Smooth muscle cell (in vitro differentiated cells): ENCODE measurements around the gene MAPK1. TPM values are rescaled to one million over a fixed set of nuclear protein-coding genes. Genes with fewer than 3 reads are reported as not detected.
"Not testable (repeated sequence)": the region's sequence is repeated elsewhere in the genome, so short reads cannot be mapped to it uniquely, and the experiment has no call there.

ENCODE experiments used
- DNase-seq: peaks from one replicate; lab custom pipeline; 2025; ENCODE audit not compliant: unreplicated experiment; lab: John Stamatoyannopoulos, UW
- H2AFZ ChIP-seq: fragments of 200-600 bp; sonication (generic); 2 replicates; pipeline ENCODE4 v1.6.0; 2016; ENCODE audit warnings: antibody characterized with exemption, low read depth, mild to moderate bottlenecking
- H3F3A ChIP-seq: fragments of 200-600 bp; sonication (generic); 2 replicates; pipeline ENCODE4 v1.6.0; 2017; ENCODE audit warnings: antibody characterized with exemption, low read depth
- H3K27ac ChIP-seq: fragments of 200-600 bp; sonication (generic); 2 replicates; pipeline ENCODE4 v1.5.1; 2016; ENCODE audit warnings: low read depth, mild to moderate bottlenecking
- H3K27me3 ChIP-seq: fragments of 200-600 bp; sonication (generic); 2 replicates; pipeline ENCODE4 v1.6.1; 2016; ENCODE audit warnings: low read depth, mild to moderate bottlenecking
- H3K36me3 ChIP-seq: fragments of 200-600 bp; sonication (generic); 2 replicates; pipeline ENCODE4 v1.5.1; 2016; ENCODE audit warnings: low read depth
- H3K4me1 ChIP-seq: fragments of 200-600 bp; sonication (generic); 2 replicates; pipeline ENCODE4 v1.5.1; 2016; ENCODE audit warnings: low read depth
- H3K4me2 ChIP-seq: fragments of 200-600 bp; sonication (generic); 2 replicates; pipeline ENCODE4 v1.6.0; 2016; ENCODE audit warnings: mild to moderate bottlenecking
- H3K4me3 ChIP-seq: fragments of 200-600 bp; sonication (generic); 2 replicates; pipeline ENCODE4 v1.5.1; 2016; ENCODE audit warnings: mild to moderate bottlenecking
- H3K79me2 ChIP-seq: fragments of 200-600 bp; sonication (generic); 2 replicates; pipeline ENCODE4 v1.6.0; 2016; ENCODE audit warnings: low read depth, mild to moderate bottlenecking
- H3K9ac ChIP-seq: fragments of 200-600 bp; sonication (generic); 2 replicates; pipeline ENCODE4 v1.6.0; 2016; ENCODE audit warnings: low read depth
- H3K9me3 ChIP-seq: fragments of 200-600 bp; sonication (generic); replicated peaks from 2 replicates; pipeline ENCODE4 v1.5.1; 2016; ENCODE audit warnings: low read depth
- H4K20me1 ChIP-seq: fragments of 200-600 bp; sonication (generic); 2 replicates; pipeline ENCODE4 v1.6.0; 2016; ENCODE audit warnings: low read depth
- WGBS: methylation state at CpG from one replicate; pipeline ENCODE4 v1.1.7; 2016; ENCODE audit warnings: low lambda C conversion rate; 5-methylcytosine and 5-hydroxymethylcytosine counted together
- polyA plus RNA-seq: library from polyadenylated mRNA; unstranded; fragments of >200 nt; fragmentation: Nextera tagmentation; extraction: Ambion mirVana; gene quantifications from 2 replicates; pipeline ENCODE4 v1.2.1, GENCODE V29; 2016
- total RNA-seq: library from RNA; depleted of rRNA; stranded (reverse); fragments of >200 nt; gene quantifications from 2 replicates; pipeline ENCODE4 v1.2.3, GENCODE V29; 2014
- TF ChIP-seq, protein P1 (sequence below): fragments of 200-600 bp; sonication (generic); IDR thresholded peaks from 2 replicates; pipeline ENCODE4 v1.5.1; 2017; ENCODE audit warnings: borderline replicate concordance, mild to moderate bottlenecking, antibody characterized with exemption; ENCODE audit not compliant: insufficient read depth, poor library complexity, severe bottlenecking

Gene MAPK1
- total and polyA plus RNA-seq, 2 experiments from 2014 or later, result 57.1 to 62.3 TPM

DNA sequence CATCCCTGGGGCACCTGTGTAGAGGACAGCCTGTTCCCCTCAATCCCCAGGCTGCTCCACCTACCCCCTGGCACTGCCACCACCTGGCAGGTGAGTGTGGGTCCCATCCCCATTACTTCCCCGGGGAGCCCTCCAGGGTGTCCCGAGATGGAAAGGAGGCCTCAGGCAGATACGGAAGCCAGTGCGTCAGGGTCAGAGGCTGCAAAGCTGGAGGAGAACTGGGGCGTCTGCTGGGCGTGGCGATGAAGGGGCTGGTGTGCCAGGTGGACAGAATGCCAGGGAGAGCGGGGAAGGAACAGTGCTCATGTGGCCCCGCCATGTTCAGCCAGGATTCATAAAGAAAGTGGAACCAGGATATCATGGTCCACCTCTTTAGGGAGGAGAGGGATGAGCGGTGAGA, 139.7 kb downstream of the MAPK1 start:
- H3K9me3 ChIP-seq, result no peaks in the 10 kb centered on the region
- DNase-seq, result no peak
- no peak overlapping the region for H3K4me2 ChIP-seq
- H3K27me3 ChIP-seq, result no peaks in the 10 kb centered on the region
- no peak overlapping the region for H3K9ac ChIP-seq
- H3K79me2 ChIP-seq, result no peaks in the 10 kb centered on the region
- H3K4me1 ChIP-seq, result no peaks in the 10 kb centered on the region
- H2AFZ ChIP-seq, result no peak overlapping the region
- H3K36me3 ChIP-seq, result no peaks in the 10 kb centered on the region
- TF ChIP-seq, protein P1, sequence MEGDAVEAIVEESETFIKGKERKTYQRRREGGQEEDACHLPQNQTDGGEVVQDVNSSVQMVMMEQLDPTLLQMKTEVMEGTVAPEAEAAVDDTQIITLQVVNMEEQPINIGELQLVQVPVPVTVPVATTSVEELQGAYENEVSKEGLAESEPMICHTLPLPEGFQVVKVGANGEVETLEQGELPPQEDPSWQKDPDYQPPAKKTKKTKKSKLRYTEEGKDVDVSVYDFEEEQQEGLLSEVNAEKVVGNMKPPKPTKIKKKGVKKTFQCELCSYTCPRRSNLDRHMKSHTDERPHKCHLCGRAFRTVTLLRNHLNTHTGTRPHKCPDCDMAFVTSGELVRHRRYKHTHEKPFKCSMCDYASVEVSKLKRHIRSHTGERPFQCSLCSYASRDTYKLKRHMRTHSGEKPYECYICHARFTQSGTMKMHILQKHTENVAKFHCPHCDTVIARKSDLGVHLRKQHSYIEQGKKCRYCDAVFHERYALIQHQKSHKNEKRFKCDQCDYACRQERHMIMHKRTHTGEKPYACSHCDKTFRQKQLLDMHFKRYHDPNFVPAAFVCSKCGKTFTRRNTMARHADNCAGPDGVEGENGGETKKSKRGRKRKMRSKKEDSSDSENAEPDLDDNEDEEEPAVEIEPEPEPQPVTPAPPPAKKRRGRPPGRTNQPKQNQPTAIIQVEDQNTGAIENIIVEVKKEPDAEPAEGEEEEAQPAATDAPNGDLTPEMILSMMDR, result no peak
- 89% methylated on average over 10 of the region's 10 CpGs for WGBS
- H3K27ac ChIP-seq, result no peak overlapping the region
- no peaks in the 10 kb centered on the region for H4K20me1 ChIP-seq
- H3F3A ChIP-seq, result no peaks in the 10 kb centered on the region
- no peak overlapping the region for H3K4me3 ChIP-seq

DNA sequence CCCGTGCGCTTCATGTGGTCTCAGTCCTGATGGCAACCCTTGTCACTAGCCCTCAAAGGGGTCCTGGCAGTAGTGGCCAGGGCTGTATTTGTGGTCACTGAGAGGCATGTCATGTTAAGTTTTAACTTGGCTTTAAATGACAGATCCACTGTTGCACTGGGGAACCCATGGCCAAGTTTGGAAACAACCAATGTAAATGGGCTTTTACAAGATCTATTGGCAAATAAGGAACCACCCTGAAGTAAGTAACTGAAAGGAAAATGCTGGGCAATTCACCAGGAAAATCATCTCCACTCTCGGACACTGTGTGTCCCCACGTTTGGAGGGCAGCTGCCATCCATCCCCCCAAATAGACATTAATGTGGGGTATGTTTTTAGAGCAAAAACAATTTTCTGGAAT, 140.3 kb downstream of the MAPK1 start:
- no peaks in the 10 kb centered on the region for H3F3A ChIP-seq
- WGBS, result 90% methylated on average over 4 of the region's 4 CpGs
- TF ChIP-seq, protein P1, result no peak
- H3K27ac ChIP-seq, result no peak overlapping the region
- no peaks in the 10 kb centered on the region for H3K79me2 ChIP-seq
- no peaks in the 10 kb centered on the region for H3K36me3 ChIP-seq
- H3K4me1 ChIP-seq, result no peaks in the 10 kb centered on the region
- DNase-seq, result no peak
- H3K27me3 ChIP-seq, result no peaks in the 10 kb centered on the region
- H3K9ac ChIP-seq, result no peak overlapping the region
- H4K20me1 ChIP-seq, result no peaks in the 10 kb centered on the region
- H2AFZ ChIP-seq, result no peak overlapping the region
- no peaks in the 10 kb centered on the region for H3K9me3 ChIP-seq
- H3K4me3 ChIP-seq, result no peak overlapping the region
- no peak overlapping the region for H3K4me2 ChIP-seq

DNA sequence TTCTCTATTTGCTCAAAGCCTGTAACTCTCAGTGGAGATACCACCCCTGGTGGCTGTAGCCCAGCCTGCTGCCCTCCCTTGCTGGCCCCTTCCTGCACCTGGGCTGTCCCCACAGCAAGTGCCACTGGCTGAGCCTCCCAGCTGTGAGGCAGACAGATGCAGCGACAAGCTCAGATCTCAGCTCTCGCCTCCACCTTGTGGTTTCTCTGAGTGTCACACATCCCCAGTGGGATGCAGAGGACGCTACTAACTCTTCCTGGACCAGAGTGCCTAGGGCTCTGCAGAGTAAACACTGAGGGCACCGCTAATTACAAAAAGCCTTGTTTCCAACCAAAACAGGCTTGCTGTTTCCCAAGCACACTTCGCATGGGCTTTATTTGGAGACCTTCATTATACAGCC, 140.8 kb downstream of the MAPK1 start:
- Histone ChIP-seq H3K27me3 (no peaks in the 10 kb centered on the region), H3K4me1 (no peaks in the 10 kb centered on the region), H3F3A (no peaks in the 10 kb centered on the region), H3K9ac (no peak overlapping the region), H4K20me1 (no peaks in the 10 kb centered on the region), H2AFZ (no peak overlapping the region), H3K9me3 (no peaks in the 10 kb centered on the region), H3K79me2 (no peaks in the 10 kb centered on the region), H3K27ac (no peak overlapping the region), H3K4me3 (no peak overlapping the region), H3K4me2 (no peak overlapping the region), H3K36me3 (no peaks in the 10 kb centered on the region)
- 15% methylated on average over 5 of the region's 5 CpGs for WGBS
- TF ChIP-seq, protein P1, result peak; percentile 18
- no peak for DNase-seq

DNA sequence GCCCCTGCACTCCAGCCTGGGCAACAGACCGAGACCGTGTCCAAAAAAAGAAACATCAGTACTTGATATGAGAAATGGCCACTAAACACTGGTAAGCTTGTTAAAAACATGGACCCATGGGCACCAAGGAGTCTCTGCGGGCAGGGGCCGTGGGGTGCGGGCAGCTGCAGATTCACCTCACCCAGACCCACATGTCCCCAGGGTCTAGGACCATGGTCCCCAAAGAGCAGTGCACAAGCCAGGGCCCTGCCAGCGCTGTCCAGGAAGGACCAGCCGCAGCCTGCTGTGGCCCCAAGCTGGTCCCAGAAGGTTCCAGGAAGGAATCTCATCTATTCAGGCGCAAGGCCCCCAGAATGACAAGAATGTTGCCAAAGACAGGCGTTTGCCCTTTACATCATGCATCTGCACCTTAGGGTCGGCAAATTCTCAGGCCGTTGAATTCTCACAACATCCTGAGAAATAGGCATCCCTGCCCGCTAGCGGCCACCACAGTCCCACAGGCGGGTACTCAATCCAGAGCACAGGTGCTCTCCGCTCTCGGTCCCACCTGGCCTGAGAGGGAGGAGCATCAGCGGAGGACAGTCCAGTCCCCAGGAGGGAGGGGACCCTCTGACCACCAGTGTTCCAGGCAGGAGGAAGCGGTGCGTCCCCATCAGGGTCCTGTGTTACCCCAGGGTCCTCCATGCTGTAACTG, 141.3 kb downstream of the MAPK1 start:
- Histone ChIP-seq H3K27ac (no peak overlapping the region), H3K27me3 (no peaks in the 10 kb centered on the region), H2AFZ (no peak overlapping the region), H3K4me2 (no peak overlapping the region), H3K9ac (no peak overlapping the region), H3F3A (no peaks in the 10 kb centered on the region), H3K4me1 (no peaks in the 10 kb centered on the region), H3K36me3 (no peaks in the 10 kb centered on the region), H3K9me3 (no peaks in the 10 kb centered on the region), H4K20me1 (no peaks in the 10 kb centered on the region), H3K79me2 (no peaks in the 10 kb centered on the region), H3K4me3 (no peak overlapping the region)
- no peak for DNase-seq
- 86% methylated on average over 19 of the region's 19 CpGs for WGBS
- TF ChIP-seq, protein P1, result no peak

DNA sequence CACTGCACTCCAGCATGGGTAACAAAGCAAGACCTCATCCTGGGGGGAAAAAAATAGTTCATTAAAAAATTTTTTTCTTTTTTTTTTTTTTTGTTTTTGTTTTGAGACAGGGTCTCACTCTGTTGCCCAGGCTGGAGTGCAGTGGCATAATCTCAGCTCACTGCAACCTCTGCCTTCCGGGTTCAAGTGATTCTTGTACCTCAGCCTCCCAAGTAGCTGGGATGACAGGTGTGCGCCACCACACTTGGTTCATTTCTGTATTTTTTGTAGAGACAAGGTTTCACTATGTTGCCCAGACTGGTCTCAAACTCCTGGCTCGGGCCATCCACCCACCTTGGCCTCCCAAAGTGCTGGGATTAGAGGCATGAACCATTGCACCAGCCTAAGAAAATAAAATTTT, 142.9 kb downstream of the MAPK1 start:
- not testable (repeated sequence) for H3K4me1 ChIP-seq, H4K20me1 ChIP-seq, H3K9ac ChIP-seq, H3K27me3 ChIP-seq, H3K9me3 ChIP-seq, H3K27ac ChIP-seq, H3K79me2 ChIP-seq, H2AFZ ChIP-seq, H3K4me2 ChIP-seq, H3K36me3 ChIP-seq, H3K4me3 ChIP-seq, H3F3A ChIP-seq, DNase-seq
- WGBS, result 97% methylated on average over 3 of the region's 3 CpGs
